ENCODE results near the gene TGFBR1.
A peak's percentile ranks its signal among the peaks of the same experiment; 100 is the strongest.

TGFBR1 gene

DNA sequence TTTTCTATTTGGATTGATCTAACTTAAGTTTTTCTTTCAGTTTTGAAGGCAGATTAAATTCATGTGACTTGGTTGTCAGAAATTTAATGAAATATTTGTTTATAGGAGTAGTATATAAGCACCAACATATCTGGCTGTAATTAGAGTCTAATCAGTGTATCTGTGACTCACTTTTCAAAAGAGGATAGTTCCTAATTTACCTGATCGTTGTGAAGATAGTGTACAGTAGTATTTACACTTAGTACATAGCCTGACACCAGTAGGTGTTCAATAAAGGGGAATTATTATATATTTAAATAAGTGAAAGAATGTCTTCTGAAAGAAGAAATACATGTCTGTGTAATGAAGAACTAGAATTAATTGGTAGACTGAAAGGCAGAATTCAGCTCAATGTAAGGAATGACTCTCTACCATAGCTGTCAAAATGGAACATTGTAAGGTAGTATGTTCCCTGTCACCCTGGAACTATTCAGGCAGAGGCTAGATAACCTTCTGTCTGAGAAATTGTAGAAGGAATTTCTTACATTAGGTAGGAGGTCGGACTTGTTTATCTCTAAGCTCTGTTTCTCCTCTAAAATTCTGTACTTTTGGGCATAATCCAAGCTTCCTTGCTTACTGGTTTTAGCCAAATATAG lies 8.6 kb downstream of the TGFBR1 start:
- no peaks in the 10 kb centered on the region for H3K27me3 Mint-ChIP-seq
- DNase-seq (no peak), ATAC-seq (no peak)
- H3K27ac Mint-ChIP-seq = peak overlapping the region in 1 of 2 donors; percentile 9
- H3K4me1 Mint-ChIP-seq = peaks cover 77% of the 10 kb centered on the region
- H3K9me3 Mint-ChIP-seq = no peaks in the 10 kb centered on the region
- peak overlapping the region; percentile 31 to 70 for H3K4me3 Mint-ChIP-seq

DNA sequence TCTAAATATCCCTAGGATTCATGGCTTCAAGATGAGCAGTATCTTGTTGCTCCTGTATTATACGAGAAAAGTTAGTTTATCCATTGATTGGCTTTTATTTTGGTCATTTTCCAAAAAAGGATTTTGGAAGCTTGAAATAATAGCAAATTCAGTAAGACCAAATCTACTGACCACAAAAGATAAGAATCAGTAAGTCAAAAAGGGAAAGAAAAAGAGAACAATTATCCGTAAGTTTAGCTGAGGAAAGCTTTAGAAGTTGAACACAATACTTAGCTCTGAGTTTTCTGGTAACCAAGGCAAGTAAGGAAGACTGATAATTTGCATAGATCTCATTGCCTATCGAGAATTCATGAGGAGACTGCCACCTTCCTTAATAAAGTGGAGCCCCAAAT lies 9.1 kb downstream of the TGFBR1 start:
- H3K27ac Mint-ChIP-seq = peak overlapping the region in 1 of 2 donors; percentile 9

GRCh38 chr9:99114846-99115500 lies 10.1 kb downstream of the TGFBR1 start:
- DNase-seq (no peak), ATAC-seq (no peak)
- Mint-ChIP-seq H3K27ac (no peak overlapping the region), H3K27me3 (no peaks in the 10 kb centered on the region), H3K4me1 (peaks cover 77% of the 10 kb centered on the region), H3K9me3 (no peaks in the 10 kb centered on the region), H3K4me3 (no peak overlapping the region)

More for the DNA sequence above, 9.1 kb downstream of the TGFBR1 start:
- Mint-ChIP-seq H3K4me3 (no peak overlapping the region), H3K27me3 (no peaks in the 10 kb centered on the region), H3K4me1 (peaks cover 77% of the 10 kb centered on the region), H3K9me3 (no peaks in the 10 kb centered on the region)
- no peak for ATAC-seq
- no peak for DNase-seq

- no peak overlapping the region for H3K27ac Mint-ChIP-seq
- no peak for DNase-seq
- no peak for ATAC-seq
- H3K4me3 Mint-ChIP-seq = no peak overlapping the region
- H3K27me3 Mint-ChIP-seq = no peaks in the 10 kb centered on the region
- no peaks in the 10 kb centered on the region for H3K9me3 Mint-ChIP-seq
- peaks cover 80% of the 10 kb centered on the region for H3K4me1 Mint-ChIP-seq
These were observed 11.1 kb downstream of the TGFBR1 start for GRCh38 chr9:99116003-99116411.

- H3K4me1 Mint-ChIP-seq = peaks cover 80% of the 10 kb centered on the region
- peak overlapping the region; percentile 88 to 92 for H3K27ac Mint-ChIP-seq
- no peaks in the 10 kb centered on the region for H3K27me3 Mint-ChIP-seq
- peak overlapping the region; percentile 76 to 80 for H3K4me3 Mint-ChIP-seq
- H3K9me3 Mint-ChIP-seq = no peaks in the 10 kb centered on the region
- peak; percentile 100 for ATAC-seq
- DNase-seq = peak; percentile 46 to 71
These were observed 14.0 kb downstream of the TGFBR1 start for GRCh38 chr9:99118782-99119466.

- Mint-ChIP-seq H3K27me3 (no peaks in the 10 kb centered on the region), H3K9me3 (no peaks in the 10 kb centered on the region), H3K4me3 (peak overlapping the region in 1 of 2 donors; percentile 76), H3K27ac (peak overlapping the region in 1 of 2 donors; percentile 15), H3K4me1 (peaks cover 79% of the 10 kb centered on the region)
- no peak for ATAC-seq
- no peak for DNase-seq
These were observed 15.2 kb downstream of the TGFBR1 start for GRCh38 chr9:99119976-99120655.

DNA sequence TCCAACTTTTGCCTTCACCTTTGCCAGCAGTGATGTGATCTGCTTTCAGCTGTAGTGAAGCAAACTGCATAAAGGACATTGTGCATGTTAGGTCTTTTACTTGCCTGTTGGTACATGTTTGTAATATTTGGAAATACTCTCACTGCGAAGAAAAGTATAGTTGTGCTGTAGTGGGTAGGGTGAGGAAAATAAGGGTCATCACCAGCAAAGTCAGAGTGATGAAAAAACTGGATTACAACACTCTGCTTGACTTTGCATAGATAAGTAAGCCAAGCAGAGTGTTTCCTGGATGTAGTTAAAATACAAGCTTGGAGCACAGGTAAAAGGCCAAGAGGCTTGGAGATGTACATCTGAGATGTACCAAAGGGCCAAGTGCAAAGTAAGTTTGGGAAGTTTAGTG lies 16.7 kb downstream of the TGFBR1 start:
- no peaks in the 10 kb centered on the region for H3K9me3 Mint-ChIP-seq
- DNase-seq (no peak), ATAC-seq (no peak)
- peaks cover 81% of the 10 kb centered on the region for H3K4me1 Mint-ChIP-seq
- H3K27ac Mint-ChIP-seq = no peak overlapping the region
- no peaks in the 10 kb centered on the region for H3K27me3 Mint-ChIP-seq
- H3K4me3 Mint-ChIP-seq = no peak overlapping the region

DNA sequence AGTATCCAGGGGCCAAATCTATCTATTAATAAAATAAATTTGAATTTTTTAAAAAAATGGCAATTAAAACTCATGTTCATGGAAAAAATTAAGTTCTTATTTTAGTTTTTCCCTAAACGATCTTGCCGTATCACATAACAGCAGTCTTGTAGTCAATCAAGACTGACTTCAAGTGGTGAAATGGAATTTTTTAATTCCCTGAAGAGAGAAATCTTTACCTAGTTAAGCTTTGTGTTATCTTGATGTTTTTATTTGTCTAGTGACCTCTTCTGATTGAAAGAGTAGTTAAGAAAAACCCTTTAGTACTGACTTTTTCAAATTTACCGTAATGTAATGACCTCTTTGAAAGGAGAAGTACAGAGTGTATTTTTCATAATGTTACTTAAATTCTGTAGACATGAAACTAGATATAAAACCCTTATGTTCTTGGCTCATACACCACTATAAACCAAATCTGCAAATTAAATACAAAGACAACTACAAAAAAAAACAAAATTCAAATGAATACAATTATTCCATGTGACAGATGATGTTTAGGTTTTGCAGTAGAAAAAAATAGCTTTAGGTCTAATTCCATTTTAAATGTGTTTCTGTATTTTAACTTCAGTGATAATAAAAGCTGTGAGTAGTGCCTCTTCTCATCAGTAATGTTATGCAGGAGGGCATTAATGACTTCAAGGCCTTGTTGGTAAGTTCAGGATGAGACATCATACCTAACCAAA lies 19.8 kb downstream of the TGFBR1 start:
- Mint-ChIP-seq H3K9me3 (peaks cover 6 to 8% of the 10 kb centered on the region in 2 donors), H3K4me1 (peaks cover 91% of the 10 kb centered on the region), H3K27ac (no peak overlapping the region), H3K4me3 (no peak overlapping the region), H3K27me3 (no peaks in the 10 kb centered on the region)
- DNase-seq (no peak), ATAC-seq (no peak)

DNA sequence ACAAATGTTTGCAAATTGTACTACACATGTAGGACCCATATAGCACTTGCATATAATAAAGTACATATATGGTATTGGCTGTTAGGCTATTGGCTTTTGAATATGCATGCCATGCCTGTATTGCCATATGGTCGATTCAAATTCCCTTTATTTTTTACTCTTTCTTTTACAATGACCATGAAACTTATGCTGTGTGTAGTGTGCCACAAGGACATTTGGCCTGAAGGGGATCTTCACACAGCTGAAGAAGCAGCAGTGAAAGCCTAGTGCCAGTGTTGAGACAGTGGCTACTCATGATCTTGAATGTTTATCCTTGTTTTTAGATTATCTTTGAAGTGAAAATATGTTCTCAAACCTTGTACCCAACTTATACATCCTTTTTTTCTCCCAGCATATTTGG lies 20.5 kb downstream of the TGFBR1 start:
- Mint-ChIP-seq H3K4me3 (no peak overlapping the region), H3K27me3 (no peaks in the 10 kb centered on the region), H3K9me3 (peaks cover 6 to 8% of the 10 kb centered on the region in 2 donors), H3K4me1 (peaks cover 91% of the 10 kb centered on the region), H3K27ac (peak overlapping the region in 1 of 2 donors; percentile 27)
- ATAC-seq (no peak), DNase-seq (no peak)

DNA sequence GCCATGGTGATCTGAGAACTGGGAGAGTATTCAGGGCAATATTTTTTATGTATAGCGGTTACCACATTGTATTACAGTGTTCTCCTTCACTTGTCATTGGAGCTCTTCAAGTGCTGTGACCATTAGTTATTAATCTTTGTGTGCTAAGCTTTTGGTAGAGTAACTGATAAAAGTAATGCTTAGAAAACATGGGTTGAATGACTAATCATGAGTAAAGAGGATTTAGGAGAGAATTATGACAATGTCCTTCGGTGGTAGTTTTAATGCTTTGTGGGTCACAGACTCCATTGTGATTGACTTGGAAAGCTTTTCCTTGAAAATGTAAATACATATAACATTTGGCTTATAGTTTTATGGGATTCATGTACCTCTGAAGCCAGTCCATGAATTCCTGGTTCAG lies 21.4 kb downstream of the TGFBR1 start:
- Mint-ChIP-seq H3K4me1 (peaks cover 91% of the 10 kb centered on the region), H3K4me3 (no peak overlapping the region), H3K27ac (no peak overlapping the region), H3K27me3 (no peaks in the 10 kb centered on the region), H3K9me3 (peaks cover 6 to 8% of the 10 kb centered on the region in 2 donors)
- no peak for ATAC-seq
- no peak for DNase-seq

DNA sequence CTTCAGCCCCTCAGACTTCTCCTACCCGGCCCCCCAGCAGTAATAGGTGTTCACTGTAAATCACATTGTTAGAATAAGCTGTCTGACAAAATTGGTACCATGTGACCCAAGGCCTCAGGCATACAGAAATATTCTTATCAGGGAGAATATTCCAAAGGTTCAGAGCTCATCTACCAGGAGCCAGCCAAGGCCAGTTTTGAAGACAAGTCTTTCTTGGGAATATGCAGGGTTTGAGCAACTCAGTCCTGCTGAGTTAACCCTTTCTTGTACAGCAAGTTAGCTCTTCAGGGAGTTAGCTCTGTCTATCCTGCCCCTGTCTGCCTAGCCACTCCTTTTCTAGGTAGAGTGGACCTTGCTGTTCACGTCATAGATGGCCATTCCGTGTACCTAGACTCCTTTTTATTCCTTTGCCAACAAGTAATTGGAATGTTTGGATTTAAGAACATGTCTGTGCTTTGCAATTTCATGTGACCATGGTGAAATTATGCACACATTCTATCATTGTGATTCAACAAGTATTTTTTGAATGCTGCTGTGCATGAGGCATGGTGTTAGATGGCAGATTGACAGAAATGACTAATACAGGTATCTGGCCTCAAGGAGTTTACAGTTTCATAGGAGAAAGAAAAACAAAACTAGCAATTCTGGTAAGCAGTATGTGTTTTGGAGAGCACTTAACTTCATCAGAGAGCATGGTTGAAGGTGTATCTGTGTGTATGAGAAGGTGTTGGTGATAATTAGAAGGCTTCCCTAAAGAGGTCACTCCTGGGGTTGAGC lies 22.6 kb downstream of the TGFBR1 start:
- no peak for DNase-seq
- Mint-ChIP-seq H3K9me3 (peaks cover 6 to 8% of the 10 kb centered on the region in 2 donors), H3K4me3 (peak overlapping the region; percentile 8 to 45), H3K4me1 (peaks cover 91% of the 10 kb centered on the region), H3K27me3 (no peaks in the 10 kb centered on the region), H3K27ac (peak overlapping the region; percentile 62 to 70)
- ATAC-seq = peak; percentile 83

DNA sequence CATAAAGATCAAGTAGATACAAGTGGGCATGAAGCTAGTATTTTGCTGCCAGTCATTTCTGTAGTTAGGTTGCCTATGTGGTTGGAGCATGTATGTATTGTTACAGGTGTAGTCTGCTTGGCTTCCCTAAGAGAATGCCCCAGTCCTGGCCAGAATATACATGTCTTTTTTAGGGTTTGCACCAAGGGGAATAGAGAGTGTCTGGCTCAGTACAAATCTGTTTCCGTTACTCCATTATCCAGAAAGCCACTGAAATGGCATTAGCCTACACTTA lies 23.2 kb downstream of the TGFBR1 start:
- H3K9me3 Mint-ChIP-seq = peaks cover 6 to 8% of the 10 kb centered on the region in 2 donors
- peak overlapping the region; percentile 8 to 45 for H3K4me3 Mint-ChIP-seq
- peaks cover 91% of the 10 kb centered on the region for H3K4me1 Mint-ChIP-seq
- peak in 1 of 2 donors; percentile 34 for DNase-seq
- H3K27ac Mint-ChIP-seq = peak overlapping the region in 1 of 2 donors; percentile 70
- peak; percentile 79 for ATAC-seq
- no peaks in the 10 kb centered on the region for H3K27me3 Mint-ChIP-seq

DNA sequence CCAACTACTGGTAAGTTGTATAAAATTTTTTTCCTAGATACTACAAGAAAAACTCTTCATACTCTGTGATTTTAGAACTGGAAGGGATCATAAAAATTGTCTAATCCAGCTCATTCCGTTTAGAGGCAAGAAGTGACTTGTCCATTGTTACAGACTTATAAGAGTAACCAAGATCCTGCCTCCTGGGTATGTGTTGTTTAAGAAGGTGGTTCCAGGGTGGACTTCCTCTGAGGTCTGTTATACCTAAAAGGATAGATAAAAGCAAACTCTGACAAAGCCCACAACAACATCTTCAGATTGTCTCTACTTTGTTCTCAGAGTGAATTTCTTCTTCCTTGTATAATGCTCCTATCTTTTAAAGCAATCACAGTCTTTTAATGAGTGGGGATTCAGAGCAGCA lies 24.2 kb downstream of the TGFBR1 start:
- DNase-seq (no peak), ATAC-seq (no peak)
- peaks cover 6 to 8% of the 10 kb centered on the region in 2 donors for H3K9me3 Mint-ChIP-seq
- H3K27me3 Mint-ChIP-seq = no peaks in the 10 kb centered on the region
- peaks cover 89% of the 10 kb centered on the region for H3K4me1 Mint-ChIP-seq
- H3K4me3 Mint-ChIP-seq = peak overlapping the region; percentile 10 to 40
- H3K27ac Mint-ChIP-seq = peak overlapping the region in 1 of 2 donors; percentile 37

DNA sequence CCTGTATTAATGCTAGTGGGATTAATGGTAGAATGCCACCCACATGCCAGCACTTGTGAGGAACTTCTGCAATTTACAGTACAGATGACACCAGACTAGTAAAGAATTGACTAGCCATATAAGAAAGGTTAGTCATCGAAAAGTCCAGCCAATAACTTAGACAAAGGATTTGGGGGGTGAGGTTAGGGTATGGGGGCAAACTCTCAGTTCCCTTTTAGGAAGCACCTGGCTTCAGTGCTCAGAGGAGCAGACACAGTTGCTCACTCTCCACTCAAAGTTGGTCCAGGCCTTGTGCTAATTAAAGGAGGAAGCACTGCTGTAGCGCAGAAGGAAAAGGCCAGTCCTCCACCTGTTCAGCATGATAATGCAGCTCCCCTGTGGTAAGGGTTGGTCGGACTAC lies 25.2 kb downstream of the TGFBR1 start:
- peak in 1 of 2 donors; percentile 28 for DNase-seq
- Mint-ChIP-seq H3K4me1 (peaks cover 90% of the 10 kb centered on the region), H3K27ac (peak overlapping the region in 1 of 2 donors; percentile 53), H3K9me3 (peaks cover 6 to 8% of the 10 kb centered on the region in 2 donors), H3K27me3 (no peaks in the 10 kb centered on the region), H3K4me3 (peak overlapping the region in 1 of 2 donors; percentile 53)
- peak; percentile 69 for ATAC-seq
